ENCODE results near the gene MCM3. TPM values are rescaled to one million over a fixed set of nuclear protein-coding genes. Genes with fewer than 3 reads are reported as not detected.

Gene MCM3
- 10 to 100 TPM; 24.5 to 25.6 TPM for total RNA-seq
- long read RNA-seq, donor 1, transcript MCM3-201 (17 exons, 3,083 nt) = major isoform, 18 of 25 reads
- long read RNA-seq, donor 1, partial matches to known transcripts = 5 of 25 reads
- long read RNA-seq, donor 1, other reads (novel, unspliced or antisense) = 1 of 25 reads
- long read RNA-seq, donor 2, transcript MCM3-201 (17 exons, 3,083 nt) = major isoform, 76 of 115 reads
- long read RNA-seq, donor 2, partial matches to known transcripts = 32 of 115 reads
- long read RNA-seq, donor 2, other reads (novel, unspliced or antisense) = 5 of 115 reads

- intact Hi-C loops (cut with DNase I) = no loop called here
Measured at GRCh38 chr6:52284460-52285176, at the start of gene MCM3. TSS of gene MCM3 (minus strand) at chr6:52284742. CDS start at chr6:52284674, 68 bp downstream.

GRCh38 chr6:52333840-52334200, 49.3 kb upstream of the MCM3 start:
- no peak for DNase-seq (ENCODE audit: low spot score)
- intact Hi-C loops (cut with DNase I) = no loop called here

More at GRCh38 chr6:52284460-52285176, at the start of gene MCM3:
- peak; percentile 99 for DNase-seq (ENCODE audit: low spot score)

GRCh38 chr6:52331793-52332457, 47.4 kb upstream of the MCM3 start:
- peak; percentile 23 for DNase-seq (ENCODE audit: low spot score)
- intact Hi-C loops (cut with DNase I) = no loop called here

- no peak for DNase-seq (ENCODE audit: low spot score)
- intact Hi-C loops (cut with DNase I) = no loop called here
Measured at GRCh38 chr6:52330470-52330869, 45.9 kb upstream of the MCM3 start.

GRCh38 chr6:52328729-52329128, 44.2 kb upstream of the MCM3 start:
- DNase-seq (ENCODE audit: low spot score) = no peak
- intact Hi-C loops (cut with DNase I) = no loop called here

GRCh38 chr6:52328303-52328662, 43.7 kb upstream of the MCM3 start:
- intact Hi-C loops (cut with DNase I) = no loop called here
- no peak for DNase-seq (ENCODE audit: low spot score)

- no peak for DNase-seq (ENCODE audit: low spot score)
- intact Hi-C loops (cut with DNase I) = no loop called here
Measured at GRCh38 chr6:52326540-52327364, 42.2 kb upstream of the MCM3 start.

- no peak for DNase-seq (ENCODE audit: low spot score)
- intact Hi-C loops (cut with DNase I) = no loop called here
Measured at GRCh38 chr6:52325695-52326471, 41.3 kb upstream of the MCM3 start.

GRCh38 chr6:52324189-52324588, 39.6 kb upstream of the MCM3 start:
- intact Hi-C loops (cut with DNase I) = no loop called here

GRCh38 chr6:52317841-52318581, 33.5 kb upstream of the MCM3 start:
- intact Hi-C loops (cut with DNase I) = no loop called here
- DNase-seq (ENCODE audit: low spot score) = no peak

More at GRCh38 chr6:52324189-52324588, 39.6 kb upstream of the MCM3 start:
- DNase-seq (ENCODE audit: low spot score) = no peak

GRCh38 chr6:52317211-52317610, 32.7 kb upstream of the MCM3 start:
- intact Hi-C loops (cut with DNase I) = no loop called here
- DNase-seq (ENCODE audit: low spot score) = no peak

GRCh38 chr6:52314752-52315151, 30.2 kb upstream of the MCM3 start:
- DNase-seq (ENCODE audit: low spot score) = no peak
- intact Hi-C loops (cut with DNase I) = no loop called here

GRCh38 chr6:52312461-52312860, 27.9 kb upstream of the MCM3 start:
- no peak for DNase-seq (ENCODE audit: low spot score)
- intact Hi-C loops (cut with DNase I) = no loop called here

- no peak for DNase-seq (ENCODE audit: low spot score)
- intact Hi-C loops (cut with DNase I) = no loop called here
Measured at GRCh38 chr6:52310932-52311331, 26.4 kb upstream of the MCM3 start.

- no peak for DNase-seq (ENCODE audit: low spot score)
- intact Hi-C loops (cut with DNase I) = no loop called here
Measured at GRCh38 chr6:52307900-52308372, 23.4 kb upstream of the MCM3 start.

GRCh38 chr6:52306972-52307870, 22.7 kb upstream of the MCM3 start:
- intact Hi-C loops (cut with DNase I) = no loop called here

More at GRCh38 chr6:52306972-52307870, 22.7 kb upstream of the MCM3 start:
- no peak for DNase-seq (ENCODE audit: low spot score)
